Keratinocyte (primary cell): ENCODE data around the gene LTB4R. TPM values are rescaled to one million over a fixed set of nuclear protein-coding genes. Genes with fewer than 3 reads are reported as not detected.

Experiments used
- DNase-seq: peaks from one replicate; pipeline ENCODE4 v3.0.0-alpha.2; 2011; ENCODE audit warnings: low read depth, missing footprints, low spot score
- FAIRE-seq: peaks from 2 replicates; lab custom pipeline; 2011; peaks lifted over from hg19 to GRCh38; lab: Jason Lieb, UNC
- H2AFZ ChIP-seq: 2 replicates; pipeline ENCODE4 v1.6.0; 2012; ENCODE audit warnings: low read length, control low read depth, inconsistent platforms; ENCODE audit not compliant: control insufficient read depth
- H3K27ac ChIP-seq: 2 replicates; pipeline ENCODE4 v1.5.1; 2011; ENCODE audit warnings: low read length; ENCODE audit not compliant: control insufficient read depth, insufficient read depth
- H3K27me3 ChIP-seq: 3 replicates; pipeline ENCODE4 v1.6.0; 2011; ENCODE audit warnings: low read length; ENCODE audit not compliant: control insufficient read depth, insufficient read depth; ENCODE audit errors: extremely low read depth
- H3K36me3 ChIP-seq, 2 experiments: 2 replicates in 1 of 2; 3 replicates in 1 of 2; pipeline ENCODE4 v1.5.1; 2011; ENCODE audit warnings: low read length in 2 of 2, mild to moderate bottlenecking in 1 of 2; ENCODE audit not compliant: control insufficient read depth in 2 of 2, insufficient read depth in 2 of 2; ENCODE audit errors: extremely low read depth in 1 of 2
- H3K4me1 ChIP-seq: 3 replicates; pipeline ENCODE4 v1.5.1; 2011; ENCODE audit warnings: low read length; ENCODE audit not compliant: control insufficient read depth, insufficient read depth; ENCODE audit errors: extremely low read depth
- H3K4me2 ChIP-seq: 3 replicates; pipeline ENCODE4 v1.6.0; 2011; ENCODE audit warnings: low read depth, low read length; ENCODE audit not compliant: control insufficient read depth, insufficient read depth; ENCODE audit errors: extremely low read depth
- H3K4me3 ChIP-seq, 3 experiments: fragments of 200-600 bp in 1 of 3; sonication (generic) in 1 of 3; 2 replicates in 2 of 3; 3 replicates in 1 of 3; pipeline ENCODE4 v1.5.1; 2011 to 2016; ENCODE audit warnings: low read length in 3 of 3, mild to moderate bottlenecking in 3 of 3, control low read depth in 2 of 3, inconsistent platforms in 1 of 3, low read depth in 1 of 3, mixed read lengths in 1 of 3, mixed run types in 1 of 3, moderate library complexity in 1 of 3; ENCODE audit not compliant: control insufficient read depth in 2 of 3, insufficient read depth in 2 of 3; ENCODE audit errors: extremely low read depth in 1 of 3
- H3K79me2 ChIP-seq: 2 replicates; pipeline ENCODE4 v1.6.0; 2012; ENCODE audit warnings: low read length; ENCODE audit not compliant: control insufficient read depth, insufficient read depth
- H3K9ac ChIP-seq: 3 replicates; pipeline ENCODE4 v1.6.0; 2011; ENCODE audit warnings: low read length; ENCODE audit not compliant: control insufficient read depth, insufficient read depth; ENCODE audit errors: extremely low read depth
- H3K9me1 ChIP-seq: 3 replicates; pipeline ENCODE4 v1.6.0; 2011; ENCODE audit warnings: low read length; ENCODE audit not compliant: control insufficient read depth, insufficient read depth; ENCODE audit errors: extremely low read depth
- H3K9me3 ChIP-seq: 2 replicates; pipeline ENCODE4 v1.5.1; 2012; ENCODE audit warnings: low read depth, low read length; ENCODE audit not compliant: control insufficient read depth
- H4K20me1 ChIP-seq: 3 replicates; pipeline ENCODE4 v1.6.0; 2011; ENCODE audit warnings: low read length; ENCODE audit not compliant: control insufficient read depth, insufficient read depth; ENCODE audit errors: extremely low read depth
- EZH2 ChIP-seq: IDR thresholded peaks from one replicate; pipeline ENCODE4 v1.6.1; 2012; ENCODE audit warnings: inconsistent platforms, mild to moderate bottlenecking, low read length, moderate library complexity
- dilution Hi-C: fragments of 300-500 bp; cut with MboI; formaldehyde crosslinking; loops from one replicate; pipeline ENCODE4 v1.7.0; 2020; ENCODE audit warnings: low sequenced_read_pairs; ENCODE audit not compliant: extremely low pct_ligation_motif_present
- polyA plus RNA-seq, 5 experiments: library from polyadenylated mRNA; depleted of rRNA in 3 of 5; stranded (reverse) in 3 of 5; stranded (forward) in 1 of 5; unstranded in 1 of 5; fragments of >200 nt; gene quantifications; 1 replicate in 1 of 5; 2 replicates in 3 of 5; 3 replicates in 1 of 5; pipeline versions ENCODE4 v1.2.1 to v1.2.3, GENCODE V29; 2011 to 2012; ENCODE audit warnings: missing spikeins in 2 of 5, low read depth in 1 of 5, low replicate concordance in 1 of 5
- TF ChIP-seq, protein P1 (sequence below), 3 experiments: IDR thresholded peaks in 1 of 3; conservative IDR thresholded peaks in 1 of 3; optimal IDR thresholded peaks in 1 of 3; 2 replicates in 2 of 3; 3 replicates in 1 of 3; pipeline versions ENCODE3 to v1.5.1; 2011; ENCODE audit warnings: low read length in 3 of 3, mild to moderate bottlenecking in 3 of 3, moderate library complexity in 2 of 3, control low read depth in 1 of 3, inconsistent platforms in 1 of 3; ENCODE audit not compliant: insufficient read depth in 2 of 3; ENCODE audit errors: extremely low read depth in 1 of 3

Gene LTB4R
- polyA plus RNA-seq, 1 donor (not counting 4 experiments of a cell fraction or from before 2014, with no cell fraction given) = 14.6 TPM

- Histone ChIP-seq H3K4me2 (no peak overlapping the region), H3K27me3 (no peaks in the 10 kb centered on the region), H3K4me3 (no peak overlapping the region), H3K4me1 (peaks cover 41% of the 10 kb centered on the region), H3K9me1 (no peaks in the 10 kb centered on the region), H4K20me1 (no peaks in the 10 kb centered on the region), H3K9me3 (no peaks in the 10 kb centered on the region), H3K36me3 (peaks cover 15 to 27% of the 10 kb centered on the region in 2 experiments), H3K9ac (no peak overlapping the region), H3K27ac (no peak overlapping the region), H3K79me2 (peaks cover 3% of the 10 kb centered on the region), H2AFZ (no peak overlapping the region)
- dilution Hi-C loops = no loop called here
- TF ChIP-seq, protein P1, sequence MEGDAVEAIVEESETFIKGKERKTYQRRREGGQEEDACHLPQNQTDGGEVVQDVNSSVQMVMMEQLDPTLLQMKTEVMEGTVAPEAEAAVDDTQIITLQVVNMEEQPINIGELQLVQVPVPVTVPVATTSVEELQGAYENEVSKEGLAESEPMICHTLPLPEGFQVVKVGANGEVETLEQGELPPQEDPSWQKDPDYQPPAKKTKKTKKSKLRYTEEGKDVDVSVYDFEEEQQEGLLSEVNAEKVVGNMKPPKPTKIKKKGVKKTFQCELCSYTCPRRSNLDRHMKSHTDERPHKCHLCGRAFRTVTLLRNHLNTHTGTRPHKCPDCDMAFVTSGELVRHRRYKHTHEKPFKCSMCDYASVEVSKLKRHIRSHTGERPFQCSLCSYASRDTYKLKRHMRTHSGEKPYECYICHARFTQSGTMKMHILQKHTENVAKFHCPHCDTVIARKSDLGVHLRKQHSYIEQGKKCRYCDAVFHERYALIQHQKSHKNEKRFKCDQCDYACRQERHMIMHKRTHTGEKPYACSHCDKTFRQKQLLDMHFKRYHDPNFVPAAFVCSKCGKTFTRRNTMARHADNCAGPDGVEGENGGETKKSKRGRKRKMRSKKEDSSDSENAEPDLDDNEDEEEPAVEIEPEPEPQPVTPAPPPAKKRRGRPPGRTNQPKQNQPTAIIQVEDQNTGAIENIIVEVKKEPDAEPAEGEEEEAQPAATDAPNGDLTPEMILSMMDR (optimal IDR thresholded peaks at IDR 0.05 in 1 of 3, IDR thresholded peaks at IDR 0.05 in 1 of 3, conservative IDR thresholded peaks at IDR 0.05 in 1 of 3; ENCODE audit: extremely low read depth in 1 of 3, insufficient read depth in 2 of 3, low read length in 3 of 3) = no peak
- TF ChIP-seq EZH2 = no peak
- no peak for FAIRE-seq
- no peak for DNase-seq
Observed at GRCh38 chr14:24269368-24269767, 41.9 kb upstream of the LTB4R start.

- Histone ChIP-seq H3K9ac (no peak overlapping the region), H3K4me2 (peak overlapping the region; percentile 86), H3K4me1 (peaks cover 39% of the 10 kb centered on the region), H3K79me2 (peaks cover 3% of the 10 kb centered on the region), H3K36me3 (peaks cover 15 to 27% of the 10 kb centered on the region in 2 experiments), H3K27ac (no peak overlapping the region), H2AFZ (no peak overlapping the region), H3K9me1 (no peaks in the 10 kb centered on the region), H4K20me1 (no peaks in the 10 kb centered on the region), H3K9me3 (no peaks in the 10 kb centered on the region), H3K27me3 (no peaks in the 10 kb centered on the region), H3K4me3 (no peak overlapping the region)
- DNase-seq (no peak), FAIRE-seq (no peak)
- dilution Hi-C loops = no loop called here
- no peak for TF ChIP-seq EZH2
- TF ChIP-seq, protein P1 (optimal IDR thresholded peaks at IDR 0.05 in 1 of 3, IDR thresholded peaks at IDR 0.05 in 1 of 3, conservative IDR thresholded peaks at IDR 0.05 in 1 of 3; ENCODE audit: extremely low read depth in 1 of 3, insufficient read depth in 2 of 3, low read length in 3 of 3) = no peak
Observed at GRCh38 chr14:24269910-24270536, 41.3 kb upstream of the LTB4R start.
